Psoas muscle (tissue), 8 donors: ENCODE measurements around the gene MYOT. TPM values are rescaled to one million over a fixed set of nuclear protein-coding genes. Genes with fewer than 3 reads are reported as not detected.

Experiments
- ATAC-seq, 4 donors: fragments of 200-7000 bp; cut with Tn5 transposase; one replicate each; pipeline ENCODE4 v1.9.1; 2020; ENCODE audit warnings: moderate library complexity in 3 of 4, mild to moderate bottlenecking in 2 of 4
- DNase-seq, 2 donors: peaks; one replicate each; pipeline ENCODE4 v3.0.0-alpha.2; 2020
- H3K27ac ChIP-seq: fragments of 200-600 bp; one replicate; pipeline ENCODE4 v1.8.0; 2022
- H3K27me3 ChIP-seq, 3 donors: fragments of 200-600 bp in 1 of 3; one replicate each; pipeline versions ENCODE4 v1.6.1 to v1.8.0; 2013 to 2022; ENCODE audit warnings: low read length in 2 of 3, mild to moderate bottlenecking in 2 of 3, moderate library complexity in 1 of 3; ENCODE audit not compliant: insufficient read depth in 3 of 3
- H3K36me3 ChIP-seq, 2 donors: fragments of 200-600 bp in 1 of 2; one replicate each; pipeline versions ENCODE4 v1.6.1 to v1.8.0; 2013 to 2022; ENCODE audit warnings: low read depth in 1 of 2, mild to moderate bottlenecking in 1 of 2, moderate library complexity in 1 of 2; ENCODE audit not compliant: insufficient read depth in 1 of 2
- H3K4me1 ChIP-seq: fragments of 200-600 bp; one replicate; pipeline ENCODE4 v1.8.0; 2022
- H3K4me3 ChIP-seq: fragments of 200-600 bp; one replicate; pipeline ENCODE4 v1.8.0; 2022; ENCODE audit warnings: mild to moderate bottlenecking
- H3K9me3 ChIP-seq: fragments of 200-600 bp; one replicate; pipeline ENCODE4 v1.8.0; 2022
- WGBS, 3 donors: extraction: QIAGEN DNeasy Blood & Tissue Kit; methylation state at CpG; one replicate each; pipeline versions ENCODE4 v1.1.6 to v1.1.7; 2013; 5-methylcytosine and 5-hydroxymethylcytosine counted together
- intact Hi-C, 2 donors: fragments of 100-400 bp; cut with DNase I; formaldehyde crosslinking; loops; one replicate each; pipeline versions ENCODE4 v1.11.0 to v1.14.2; 2022
- polyA plus RNA-seq, 3 donors: library from polyadenylated mRNA; stranded (reverse); fragments of 200-250 nt; gene quantifications; one replicate each; pipeline ENCODE4 v1.2.3, GENCODE V29; 2013
- total RNA-seq, 4 donors: library from RNA; stranded (reverse); fragmentation: NEBNext Ultra II Directional in 2 of 4; extraction: Animal tissue kit (Norgen Biotek cat#: 25700) in 2 of 4; gene quantifications; one replicate each; pipeline versions ENCODE4 v1.2.1 to v1.2.4, GENCODE V29; 2021 to 2023
- TF ChIP-seq, protein P1 (sequence below): fragments of 200-600 bp; IDR thresholded peaks from one replicate; pipeline ENCODE4 v1.8.0; 2022; ENCODE audit warnings: antibody characterized with exemption
- donor health status: healthy with polysubstance abuse.
- donor health status: DM: no; HTN: no; CAD: no; lungs with moderate emphysema.
- donor health status: Bipolar disorder and iron deficiency.
- donor health status: healthy.
- donor health status: DM: yes; HTN: yes; CAD: no.
- donor health status: DM: no; HTN: no; CAD: no.
- donor health status: DM: no; HTN: no; CAD: no.
- donor health status: DM: yes; HTN: yes; CAD: no.

The MYOT gene
- total and polyA plus RNA-seq, 7 donors = 94.2 to 1,288 (median 775) TPM

GRCh38 chr5:137888863-137889759, 21.5 kb downstream of the MYOT start, which contains the start of gene PKD2L2:
TSS of gene PKD2L2 (plus strand) at chr5:137889457. CDS start at chr5:137889492, 35 bp downstream.
- Histone ChIP-seq H3K4me3 (peak within 1 kb of the TSS; percentile 54), H3K36me3 (peaks cover 0 to 45% of the 10 kb centered on the region in 2 donors), H3K27me3 (no peaks in the 10 kb centered on the region), H3K4me1 (peaks cover 25% of the 10 kb centered on the region), H3K9me3 (no peaks in the 10 kb centered on the region), H3K27ac (peak within 1 kb of the TSS; percentile 77)
- intact Hi-C loops = no loop called here
- WGBS, 3 donors = 9 to 15% (median 12%) methylated on average over 57 to 59 of the region's 59 CpGs
- DNase-seq (peak; percentile 84 to 90), ATAC-seq (peak; percentile 58 to 84 (median 75))
- TF ChIP-seq, protein P1, sequence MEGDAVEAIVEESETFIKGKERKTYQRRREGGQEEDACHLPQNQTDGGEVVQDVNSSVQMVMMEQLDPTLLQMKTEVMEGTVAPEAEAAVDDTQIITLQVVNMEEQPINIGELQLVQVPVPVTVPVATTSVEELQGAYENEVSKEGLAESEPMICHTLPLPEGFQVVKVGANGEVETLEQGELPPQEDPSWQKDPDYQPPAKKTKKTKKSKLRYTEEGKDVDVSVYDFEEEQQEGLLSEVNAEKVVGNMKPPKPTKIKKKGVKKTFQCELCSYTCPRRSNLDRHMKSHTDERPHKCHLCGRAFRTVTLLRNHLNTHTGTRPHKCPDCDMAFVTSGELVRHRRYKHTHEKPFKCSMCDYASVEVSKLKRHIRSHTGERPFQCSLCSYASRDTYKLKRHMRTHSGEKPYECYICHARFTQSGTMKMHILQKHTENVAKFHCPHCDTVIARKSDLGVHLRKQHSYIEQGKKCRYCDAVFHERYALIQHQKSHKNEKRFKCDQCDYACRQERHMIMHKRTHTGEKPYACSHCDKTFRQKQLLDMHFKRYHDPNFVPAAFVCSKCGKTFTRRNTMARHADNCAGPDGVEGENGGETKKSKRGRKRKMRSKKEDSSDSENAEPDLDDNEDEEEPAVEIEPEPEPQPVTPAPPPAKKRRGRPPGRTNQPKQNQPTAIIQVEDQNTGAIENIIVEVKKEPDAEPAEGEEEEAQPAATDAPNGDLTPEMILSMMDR = peak; percentile 12

GRCh38 chr5:137890845-137891244, 23.2 kb downstream of the MYOT start:
- ATAC-seq (peak in 2 of 4 donors; percentile 7 to 8), DNase-seq (no peak)
- TF ChIP-seq, protein P1 = no peak
- intact Hi-C loops = loop anchor here in 1 of 2 donors (10.0 kb wide), 2 partner anchors 64 to 106 kb away; no protein-coding TSS in a partner anchor
- Histone ChIP-seq H3K27ac (peak overlapping the region; percentile 77), H3K4me1 (peaks cover 21% of the 10 kb centered on the region), H3K9me3 (no peaks in the 10 kb centered on the region), H3K36me3 (peaks cover 0 to 29% of the 10 kb centered on the region in 2 donors), H3K27me3 (no peaks in the 10 kb centered on the region), H3K4me3 (no peak overlapping the region)
- 59 to 76% (median 66%) methylated on average over 1 of the region's 1 CpG for WGBS, 3 donors

GRCh38 chr5:137891849-137892248, 24.2 kb downstream of the MYOT start:
- H3K4me1 ChIP-seq = peaks cover 21% of the 10 kb centered on the region
- ATAC-seq = peak in 3 of 4 donors; percentile 13 to 21 (median 16)
- H3K9me3 ChIP-seq = no peaks in the 10 kb centered on the region
- no peak for DNase-seq
- H3K4me3 ChIP-seq = no peak overlapping the region
- TF ChIP-seq, protein P1 = peak; percentile 40
- H3K27ac ChIP-seq = peak overlapping the region; percentile 77
- no peaks in the 10 kb centered on the region for H3K27me3 ChIP-seq
- WGBS, 3 donors = 73 to 90% (median 80%) methylated on average over 3 of the region's 3 CpGs
- intact Hi-C loops = loop anchor here in 1 of 2 donors (10.0 kb wide), 2 partner anchors 63 to 107 kb away; no protein-coding TSS in a partner anchor
- peaks cover 0 to 20% of the 10 kb centered on the region in 2 donors for H3K36me3 ChIP-seq

- ATAC-seq = no peak
- no peak overlapping the region for H3K27ac ChIP-seq
- intact Hi-C loops = loop anchor here in 1 of 2 donors (10.0 kb wide), 2 partner anchors 60 to 110 kb away; no protein-coding TSS in a partner anchor
Observed at GRCh38 chr5:137894586-137894985, 26.9 kb downstream of the MYOT start.

More at GRCh38 chr5:137894586-137894985, 26.9 kb downstream of the MYOT start:
- no peaks in the 10 kb centered on the region for H3K27me3 ChIP-seq
- no peak for DNase-seq
- TF ChIP-seq, protein P1 = no peak
- H3K9me3 ChIP-seq = no peaks in the 10 kb centered on the region
- H3K36me3 ChIP-seq = no peaks in the 10 kb centered on the region
- H3K4me1 ChIP-seq = peaks cover 11% of the 10 kb centered on the region
- H3K4me3 ChIP-seq = no peak overlapping the region
